Left lung (tissue), 10 donors: ENCODE measurements around the gene EIF4ENIF1. TPM values are rescaled to one million over a fixed set of nuclear protein-coding genes. Genes with fewer than 3 reads are reported as not detected.
A peak's percentile ranks its signal among the peaks of the same experiment; 100 is the strongest.

Experiments
- ATAC-seq: fragments of 200-7000 bp; cut with Tn5 transposase; one replicate; pipeline ENCODE4 v1.9.1; 2020; ENCODE audit warnings: moderate library complexity
- DNase-seq, 4 donors: peaks; one replicate each; pipeline ENCODE4 v3.0.0-alpha.2; 2013 to 2020
- H3K27ac ChIP-seq, 2 donors: fragments of 200-600 bp; sonication (generic) in 1 of 2; one replicate each; pipeline versions ENCODE4 v1.5.0 to v1.8.0; 2020 to 2021
- H3K27me3 ChIP-seq, 2 donors: fragments of 200-600 bp; sonication (generic) in 1 of 2; one replicate each; pipeline versions ENCODE4 v1.5.0 to v1.8.0; 2020 to 2021
- H3K36me3 ChIP-seq, 2 donors: fragments of 200-600 bp; sonication (generic) in 1 of 2; one replicate each; pipeline versions ENCODE4 v1.5.0 to v1.8.0; 2020 to 2021
- H3K4me1 ChIP-seq, 2 donors: fragments of 200-600 bp; one replicate each; pipeline ENCODE4 v1.8.0; 2021
- H3K4me3 ChIP-seq, 2 donors: fragments of 200-600 bp; sonication (generic) in 1 of 2; one replicate each; pipeline versions ENCODE4 v1.5.0 to v1.8.0; 2020 to 2021; ENCODE audit warnings: mild to moderate bottlenecking in 1 of 2
- H3K9me3 ChIP-seq, 2 donors: fragments of 200-600 bp; sonication (generic) in 1 of 2; one replicate each; pipeline versions ENCODE4 v1.5.0 to v1.8.0; 2020 to 2021
- intact Hi-C, 2 donors: fragments of 100-400 bp; cut with DNase I; formaldehyde crosslinking; loops; one replicate each; pipeline versions ENCODE4 v1.11.2 to v1.14.2; 2022
- polyA plus RNA-seq, 6 donors: library from polyadenylated mRNA; unstranded; fragments of 120-200 nt; gene quantifications; one replicate each; pipeline ENCODE4 v1.2.1, GENCODE V29; 2013; ENCODE audit not compliant: insufficient read length in 6 of 6
- total RNA-seq, 2 donors: library from RNA; stranded (reverse); fragmentation: NEBNext Ultra II Directional; extraction: Animal tissue kit (Norgen Biotek cat#: 25700); gene quantifications; one replicate each; pipeline ENCODE4 v1.2.1, GENCODE V29; 2021
- TF ChIP-seq, protein P1 (sequence below), 2 donors: fragments of 200-600 bp; sonication (generic) in 1 of 2; IDR thresholded peaks; one replicate each; pipeline versions ENCODE4 v1.5.0 to v1.8.0; 2021; ENCODE audit warnings: antibody characterized with exemption in 2 of 2
- donor health status: DM: no; HTN: yes; CAD: no.
- donor health status: DM: no; HTN: no; CAD: no.

The EIF4ENIF1 gene
- total and polyA plus RNA-seq, 8 donors = 23.2 to 45.9 (median 45.2) TPM

DNA sequence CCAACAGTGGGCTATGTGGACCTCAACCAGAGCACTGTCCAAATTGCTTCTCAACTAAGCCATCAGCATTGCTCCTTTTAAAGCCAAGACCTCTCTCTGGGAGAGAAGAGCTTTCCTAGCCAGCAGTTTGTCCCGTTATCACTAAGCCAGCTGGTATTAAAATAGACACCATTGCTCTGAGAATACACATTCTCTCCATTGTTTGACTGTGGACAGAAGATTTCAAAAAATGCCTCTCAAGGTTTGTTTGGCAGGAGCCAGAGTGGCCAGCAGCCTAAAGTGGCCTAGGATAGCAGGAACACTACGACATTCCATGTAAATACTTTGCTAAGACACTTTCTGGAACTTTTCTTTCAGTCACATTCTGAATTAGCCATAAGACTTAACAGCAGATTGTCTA lies 41.3 kb downstream of the EIF4ENIF1 start:
- peaks cover 0 to 81% of the 10 kb centered on the region in 2 donors for H3K36me3 ChIP-seq
- no peaks in the 10 kb centered on the region for H3K9me3 ChIP-seq
- H3K27ac ChIP-seq = no peak overlapping the region
- H3K4me1 ChIP-seq = no peaks in the 10 kb centered on the region
- peak; percentile 29 for ATAC-seq
- no peak overlapping the region for H3K4me3 ChIP-seq
- DNase-seq = no peak
- TF ChIP-seq, protein P1, sequence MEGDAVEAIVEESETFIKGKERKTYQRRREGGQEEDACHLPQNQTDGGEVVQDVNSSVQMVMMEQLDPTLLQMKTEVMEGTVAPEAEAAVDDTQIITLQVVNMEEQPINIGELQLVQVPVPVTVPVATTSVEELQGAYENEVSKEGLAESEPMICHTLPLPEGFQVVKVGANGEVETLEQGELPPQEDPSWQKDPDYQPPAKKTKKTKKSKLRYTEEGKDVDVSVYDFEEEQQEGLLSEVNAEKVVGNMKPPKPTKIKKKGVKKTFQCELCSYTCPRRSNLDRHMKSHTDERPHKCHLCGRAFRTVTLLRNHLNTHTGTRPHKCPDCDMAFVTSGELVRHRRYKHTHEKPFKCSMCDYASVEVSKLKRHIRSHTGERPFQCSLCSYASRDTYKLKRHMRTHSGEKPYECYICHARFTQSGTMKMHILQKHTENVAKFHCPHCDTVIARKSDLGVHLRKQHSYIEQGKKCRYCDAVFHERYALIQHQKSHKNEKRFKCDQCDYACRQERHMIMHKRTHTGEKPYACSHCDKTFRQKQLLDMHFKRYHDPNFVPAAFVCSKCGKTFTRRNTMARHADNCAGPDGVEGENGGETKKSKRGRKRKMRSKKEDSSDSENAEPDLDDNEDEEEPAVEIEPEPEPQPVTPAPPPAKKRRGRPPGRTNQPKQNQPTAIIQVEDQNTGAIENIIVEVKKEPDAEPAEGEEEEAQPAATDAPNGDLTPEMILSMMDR (IDR thresholded peaks at IDR 0.05) = no peak
- intact Hi-C loops = no loop called here
- no peaks in the 10 kb centered on the region for H3K27me3 ChIP-seq

DNA sequence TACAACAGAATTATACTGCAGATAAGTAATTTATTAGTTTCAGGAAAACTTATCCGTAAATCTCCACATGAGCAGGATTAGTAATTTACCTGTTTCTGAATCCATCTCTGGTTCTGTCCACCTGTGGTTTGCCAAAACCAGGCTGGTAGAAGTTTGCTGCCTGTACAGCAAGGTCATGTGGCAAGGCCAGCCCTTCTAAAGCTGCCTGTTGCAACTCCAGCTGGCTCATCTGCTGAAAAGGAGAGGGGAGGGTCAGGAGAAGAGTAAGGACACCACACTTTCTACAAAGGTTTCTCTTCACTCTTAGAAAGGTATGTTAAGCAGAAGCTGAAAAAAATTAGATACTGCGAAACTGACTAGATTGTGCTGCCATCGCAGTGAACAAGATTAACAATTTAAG lies 42.3 kb downstream of the EIF4ENIF1 start:
- H3K4me3 ChIP-seq = no peak overlapping the region
- ATAC-seq = no peak
- DNase-seq = no peak
- H3K27ac ChIP-seq = no peak overlapping the region
- H3K27me3 ChIP-seq = no peaks in the 10 kb centered on the region
- intact Hi-C loops = no loop called here
- no peaks in the 10 kb centered on the region for H3K4me1 ChIP-seq
- H3K9me3 ChIP-seq = no peaks in the 10 kb centered on the region
- peaks cover 0 to 81% of the 10 kb centered on the region in 2 donors for H3K36me3 ChIP-seq
- TF ChIP-seq, protein P1 (IDR thresholded peaks at IDR 0.05) = no peak

DNA sequence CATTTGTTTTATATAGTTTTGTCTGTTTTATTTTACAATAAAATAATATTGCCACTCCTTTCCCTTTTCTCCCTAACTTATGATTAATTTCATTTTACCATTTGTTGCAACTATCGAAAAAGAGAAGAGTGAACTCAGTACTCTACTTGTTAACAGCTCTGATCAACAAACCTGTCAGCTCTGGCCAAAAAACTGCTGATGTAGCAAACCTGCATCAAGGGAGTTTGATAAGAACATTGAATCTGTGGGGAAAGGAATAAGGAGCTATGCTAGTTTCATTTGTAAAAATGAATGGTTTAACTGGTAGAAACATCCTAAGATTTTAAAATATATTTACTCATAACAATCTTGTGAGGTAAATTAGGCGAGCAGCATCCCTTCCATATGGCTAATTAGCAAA lies 42.9 kb downstream of the EIF4ENIF1 start:
- peaks cover 0 to 83% of the 10 kb centered on the region in 2 donors for H3K36me3 ChIP-seq
- no peaks in the 10 kb centered on the region for H3K9me3 ChIP-seq
- intact Hi-C loops = no loop called here
- no peak for DNase-seq
- H3K4me1 ChIP-seq = no peaks in the 10 kb centered on the region
- no peak for ATAC-seq
- no peaks in the 10 kb centered on the region for H3K27me3 ChIP-seq
- no peak overlapping the region for H3K4me3 ChIP-seq
- no peak overlapping the region for H3K27ac ChIP-seq
- TF ChIP-seq, protein P1 (IDR thresholded peaks at IDR 0.05) = no peak

DNA sequence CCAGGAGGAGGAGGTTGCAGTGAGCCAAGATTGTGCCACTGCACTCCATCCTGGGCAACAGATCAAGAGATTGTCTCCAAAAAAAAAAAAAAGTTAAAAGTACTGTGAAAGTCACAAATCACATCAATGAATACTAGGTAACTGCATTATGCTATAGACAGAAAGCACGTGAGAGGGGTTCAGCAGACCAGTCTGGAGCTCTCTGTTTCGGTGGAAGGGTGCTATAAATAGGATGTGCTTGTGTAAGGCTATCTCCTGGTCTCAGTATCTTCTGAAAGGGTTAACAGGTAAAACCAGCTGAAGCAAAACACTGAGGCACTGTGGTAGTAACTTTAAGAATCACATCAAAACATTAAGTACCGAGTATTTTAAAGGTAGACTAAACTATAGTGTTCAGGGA lies 43.4 kb downstream of the EIF4ENIF1 start:
- intact Hi-C loops = no loop called here

DNA sequence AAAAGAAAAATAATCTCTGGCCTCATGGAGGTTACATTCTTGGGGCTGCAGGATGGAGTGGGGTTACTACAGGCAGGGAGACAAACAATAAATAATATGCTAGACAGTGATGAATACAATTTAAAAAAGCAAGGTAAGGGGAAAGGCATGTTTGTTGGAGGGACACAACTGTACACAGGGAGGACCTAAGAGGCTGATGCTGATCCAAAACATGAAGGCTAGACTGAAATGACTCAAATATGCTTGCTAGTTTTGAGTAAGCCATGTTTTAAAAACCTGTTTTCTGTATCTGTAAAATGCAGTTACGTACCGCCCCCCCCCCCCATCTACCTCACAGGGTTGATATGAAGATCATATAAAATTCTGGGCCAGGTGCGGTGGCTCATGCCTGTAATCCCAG lies 44.0 kb downstream of the EIF4ENIF1 start:
- ATAC-seq = no peak
- no peaks in the 10 kb centered on the region for H3K4me1 ChIP-seq
- H3K27ac ChIP-seq = no peak overlapping the region
- no peaks in the 10 kb centered on the region for H3K27me3 ChIP-seq
- DNase-seq = no peak
- TF ChIP-seq, protein P1 (IDR thresholded peaks at IDR 0.05) = no peak
- H3K4me3 ChIP-seq = no peak overlapping the region
- intact Hi-C loops = no loop called here
- H3K36me3 ChIP-seq = peaks cover 0 to 94% of the 10 kb centered on the region in 2 donors
- no peaks in the 10 kb centered on the region for H3K9me3 ChIP-seq

More for the DNA sequence above, 43.4 kb downstream of the EIF4ENIF1 start:
- H3K27ac ChIP-seq = no peak overlapping the region
- TF ChIP-seq, protein P1 (IDR thresholded peaks at IDR 0.05) = no peak
- no peak for DNase-seq
- H3K36me3 ChIP-seq = peaks cover 0 to 88% of the 10 kb centered on the region in 2 donors
- ATAC-seq = no peak
- no peaks in the 10 kb centered on the region for H3K27me3 ChIP-seq
- H3K4me1 ChIP-seq = no peaks in the 10 kb centered on the region
- no peak overlapping the region for H3K4me3 ChIP-seq
- no peaks in the 10 kb centered on the region for H3K9me3 ChIP-seq
